Stimulated activated CD8-positive, alpha-beta memory T cell treated with anti-CD3 and anti-CD28 coated beads, Interleukin-2, amount 100 ng/mL, for 1 hour (primary cell): ENCODE measurements around the gene ELANE.
"Not testable (repeated sequence)": the region's sequence is repeated elsewhere in the genome, so short reads cannot be mapped to it uniquely, and the experiment has no call there.

ENCODE experiments used
- DNase-seq, 2 donors: peaks; one replicate each; pipeline ENCODE4 v3.0.0-alpha.2; 2020; ENCODE audit warnings: low read depth in 2 of 2

Gene ELANE

GRCh38 chr19:862581-863314 lies 10.6 kb downstream of the ELANE start:
- DNase-seq, result peak; percentile 56 to 69

GRCh38 chr19:863315-863620 lies 11.2 kb downstream of the ELANE start:
- DNase-seq, result no peak

DNA sequence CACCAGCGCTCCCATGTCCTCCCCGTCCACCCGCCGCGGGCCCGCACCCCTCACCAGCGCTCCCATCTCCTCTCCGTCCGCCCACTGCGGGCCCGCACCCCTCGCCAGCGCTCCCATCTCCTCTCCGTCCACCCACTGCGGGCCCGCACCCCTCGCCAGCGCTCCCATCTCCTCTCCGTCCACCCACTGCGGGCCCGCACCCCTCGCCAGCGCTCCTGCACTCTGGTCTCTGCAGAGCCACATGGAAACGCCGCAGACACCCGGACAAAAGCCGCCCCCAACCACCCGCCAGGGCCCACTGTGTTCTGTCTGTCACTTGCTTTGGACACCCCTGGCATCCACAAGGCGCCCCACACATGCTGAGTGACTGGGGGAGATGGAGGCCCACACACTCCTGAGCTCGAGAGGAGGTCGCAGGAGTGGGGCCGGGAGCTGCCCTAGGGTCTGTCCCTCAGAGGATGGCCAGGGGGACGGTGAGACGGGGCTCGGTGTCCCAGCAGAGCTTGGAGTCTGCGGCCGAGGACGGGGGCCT lies 14.7 kb downstream of the ELANE start:
- DNase-seq, result no peak

- no peak for DNase-seq
Measured at GRCh38 chr19:867301-867793, 15.2 kb downstream of the ELANE start.

DNA sequence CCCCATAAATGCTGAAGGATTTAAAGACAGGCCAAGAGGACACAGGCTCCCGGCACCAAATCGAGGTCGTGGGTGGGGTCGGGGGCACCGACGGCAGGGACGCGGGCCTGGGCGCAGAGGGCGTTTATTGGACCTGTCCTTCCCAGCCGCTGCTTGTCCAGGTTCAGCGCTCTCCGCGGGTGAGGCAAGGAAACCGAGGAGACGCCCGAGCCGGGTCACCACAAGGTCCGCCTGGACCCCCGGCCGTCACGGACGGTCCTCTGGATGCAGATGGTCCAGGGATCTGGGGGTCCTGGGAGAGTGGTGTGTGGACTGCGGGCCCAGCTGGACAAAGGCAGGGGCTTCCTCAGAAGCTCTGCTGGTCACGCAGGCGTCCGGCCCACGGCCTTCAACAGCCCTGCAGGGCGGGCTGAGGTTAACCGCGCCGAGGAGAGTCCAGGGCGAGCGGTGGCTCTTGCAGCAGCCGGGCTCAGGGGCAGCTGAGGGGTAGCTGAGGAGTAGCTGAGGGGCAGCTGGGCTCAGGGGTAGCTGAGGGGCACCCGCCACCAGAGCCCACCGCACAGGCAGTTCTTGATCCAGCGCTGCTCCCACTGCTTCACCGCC lies 15.9 kb downstream of the ELANE start:
- no peak for DNase-seq

DNA sequence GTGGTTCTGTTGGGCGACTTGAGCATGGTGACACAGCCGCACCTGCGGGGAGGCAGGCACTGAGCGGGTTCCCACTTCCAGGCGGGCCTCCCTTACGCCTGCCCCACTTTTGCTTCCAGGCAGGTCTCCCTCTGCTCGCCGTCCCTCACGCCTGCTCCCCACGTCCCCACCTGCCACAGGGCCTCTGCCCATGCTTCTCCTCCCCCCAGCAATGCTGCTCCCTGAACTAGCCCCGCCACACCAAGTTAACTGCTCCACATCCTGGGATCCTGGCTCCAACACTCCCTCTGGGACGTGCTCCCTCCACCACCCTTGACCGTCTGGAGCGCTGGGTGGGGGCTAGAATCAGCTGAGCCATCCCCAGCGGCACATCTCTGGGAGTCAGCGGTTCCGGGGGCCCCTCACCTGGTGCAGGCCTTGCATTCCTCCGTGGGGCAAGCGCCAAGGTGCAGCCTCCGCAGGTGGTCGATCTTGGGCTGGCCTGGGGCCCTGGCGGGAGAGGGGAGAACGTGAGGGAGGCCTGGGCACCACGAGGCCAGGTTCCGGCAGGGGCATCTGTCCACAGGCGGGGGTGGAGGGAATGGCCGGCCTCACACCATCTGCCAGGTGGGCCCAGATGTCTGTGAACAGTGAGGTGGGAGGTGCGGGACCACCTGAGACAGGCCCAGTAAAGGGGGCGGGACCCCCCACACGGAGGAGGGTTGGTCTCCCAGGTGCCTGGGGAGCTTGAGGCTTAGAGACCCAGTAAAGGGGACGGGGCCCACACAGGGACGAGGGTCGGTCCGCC lies 16.5 kb downstream of the ELANE start:
- no peak for DNase-seq

- no peak for DNase-seq
Measured at GRCh38 chr19:869245-870177, 17.4 kb downstream of the ELANE start.

GRCh38 chr19:870314-870713 lies 18.2 kb downstream of the ELANE start:
- no peak for DNase-seq

- DNase-seq, result no peak
Measured at GRCh38 chr19:870963-871401, 18.9 kb downstream of the ELANE start.

DNA sequence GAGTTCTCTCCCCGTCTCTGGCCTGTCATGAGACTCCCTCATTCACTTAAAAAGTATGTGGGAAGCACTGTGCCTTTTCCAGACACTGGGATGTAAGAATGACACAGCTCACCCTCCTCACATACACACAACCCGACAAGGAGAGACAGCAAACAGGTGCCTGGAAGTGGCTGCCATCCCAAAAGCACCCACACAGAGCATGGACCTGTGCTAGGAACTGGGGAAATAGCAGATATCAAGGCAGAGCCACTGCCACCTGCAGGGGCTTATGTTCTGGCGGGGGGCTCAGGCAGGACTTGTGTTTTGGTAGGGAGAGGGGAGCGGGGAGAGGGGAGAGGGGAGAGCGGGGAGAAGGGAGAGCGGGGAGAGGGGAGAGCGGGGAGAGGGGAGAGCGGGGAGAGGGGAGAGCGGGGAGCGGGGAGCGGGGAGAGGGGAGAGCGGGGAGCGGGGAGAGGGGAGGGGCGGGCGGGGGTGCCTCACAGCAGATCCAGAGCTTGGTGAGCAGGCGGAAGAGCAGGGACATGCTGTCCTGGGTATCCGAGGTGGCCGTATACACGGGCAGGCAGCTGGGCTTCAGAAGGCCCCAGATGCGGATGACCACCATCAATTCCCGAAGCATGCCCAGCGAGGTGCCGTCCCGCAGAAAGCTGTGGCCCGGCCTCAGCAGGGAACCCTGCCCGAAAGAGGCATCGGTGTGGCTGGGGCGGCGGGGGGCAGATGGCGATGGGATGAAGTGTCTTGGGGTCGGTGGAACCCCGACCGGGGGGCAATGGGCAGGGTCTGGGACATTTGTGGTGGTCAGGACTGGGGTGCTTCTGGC lies 19.6 kb downstream of the ELANE start:
- DNase-seq, result no peak

DNA sequence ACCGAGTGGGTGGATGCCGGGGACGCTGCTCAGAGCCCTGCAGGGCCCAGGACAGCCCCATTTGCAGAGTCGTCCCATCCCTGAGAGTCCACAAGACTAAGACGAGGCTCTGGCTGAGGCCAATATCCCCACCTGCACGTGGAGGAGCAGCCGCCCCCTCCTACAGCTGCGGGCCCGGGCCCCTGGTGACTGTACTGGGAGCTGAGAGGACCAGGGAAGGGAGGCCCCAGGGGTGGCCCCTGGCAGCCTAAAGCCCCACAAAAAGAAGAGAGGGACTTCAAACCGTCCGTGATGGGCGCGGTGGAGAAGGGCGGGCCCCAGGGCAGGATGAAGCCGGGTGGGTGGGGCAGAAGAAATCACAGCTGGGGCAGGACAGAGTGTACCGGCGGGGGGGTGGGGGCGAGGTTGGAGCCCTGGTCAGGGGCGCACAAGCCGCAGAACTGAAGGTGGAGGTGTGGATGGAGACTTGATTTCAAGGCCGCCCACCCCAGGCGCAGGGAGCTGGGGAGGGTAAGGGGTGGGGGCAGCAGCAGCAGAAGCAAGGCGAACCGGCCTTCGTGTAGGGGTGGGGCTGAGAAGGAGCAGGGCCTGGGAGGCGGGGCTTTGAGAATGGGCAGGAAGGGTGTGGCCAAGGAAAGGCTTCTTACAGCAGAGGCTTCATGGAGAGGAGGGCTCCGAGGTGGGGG lies 20.3 kb downstream of the ELANE start:
- peak in 1 of 2 donors; percentile 72 for DNase-seq

DNA sequence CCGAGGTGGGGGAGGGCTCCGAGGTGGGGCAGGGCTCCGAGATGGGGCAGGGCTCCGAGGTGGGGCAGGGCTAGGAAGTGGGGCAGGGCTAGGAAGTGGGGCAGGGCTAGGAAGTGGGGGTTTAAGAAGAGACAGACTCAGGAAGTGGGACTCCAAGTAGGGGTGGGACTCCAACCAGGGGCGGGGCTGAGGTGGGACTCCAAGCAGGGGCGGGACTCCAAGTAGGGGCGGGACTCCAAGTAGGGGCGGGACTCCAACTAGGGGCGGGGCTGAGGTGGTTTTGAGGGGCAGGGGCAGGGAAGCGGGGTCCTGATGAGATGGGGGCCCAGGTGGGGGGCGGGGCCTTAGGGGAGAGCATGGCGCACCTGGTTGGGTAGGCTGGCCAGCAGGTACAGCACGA lies 21.0 kb downstream of the ELANE start:
- peak; percentile 51 to 59 for DNase-seq

- DNase-seq, result no peak
Measured at GRCh38 chr19:873561-874041, 21.5 kb downstream of the ELANE start.

GRCh38 chr19:875265-875879 lies 23.3 kb downstream of the ELANE start:
- DNase-seq, result no peak

DNA sequence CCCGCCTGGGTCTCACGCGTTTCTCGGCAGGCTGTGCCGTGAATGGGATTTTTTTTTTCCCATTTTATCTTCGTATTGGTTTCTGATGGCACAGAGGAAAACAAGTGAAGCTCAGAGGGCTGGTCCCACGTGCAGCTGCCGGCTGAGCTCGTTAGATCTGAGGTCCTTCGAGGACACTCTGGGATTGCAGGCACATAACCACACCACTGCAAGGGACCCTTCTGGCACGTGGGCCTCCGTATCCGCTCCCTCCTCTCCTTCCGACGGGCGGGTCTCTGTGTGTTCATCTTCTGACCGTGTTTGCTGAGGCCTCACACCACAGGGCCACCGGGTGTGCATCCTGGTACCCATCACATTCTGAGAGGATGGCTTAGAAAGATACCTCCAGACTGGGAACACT lies 24.0 kb downstream of the ELANE start:
- no peak for DNase-seq

GRCh38 chr19:876780-877314 lies 24.7 kb downstream of the ELANE start:
- DNase-seq, result no peak

- DNase-seq, result not testable (repeated sequence)
Measured at GRCh38 chr19:877992-878660, 26.0 kb downstream of the ELANE start.

DNA sequence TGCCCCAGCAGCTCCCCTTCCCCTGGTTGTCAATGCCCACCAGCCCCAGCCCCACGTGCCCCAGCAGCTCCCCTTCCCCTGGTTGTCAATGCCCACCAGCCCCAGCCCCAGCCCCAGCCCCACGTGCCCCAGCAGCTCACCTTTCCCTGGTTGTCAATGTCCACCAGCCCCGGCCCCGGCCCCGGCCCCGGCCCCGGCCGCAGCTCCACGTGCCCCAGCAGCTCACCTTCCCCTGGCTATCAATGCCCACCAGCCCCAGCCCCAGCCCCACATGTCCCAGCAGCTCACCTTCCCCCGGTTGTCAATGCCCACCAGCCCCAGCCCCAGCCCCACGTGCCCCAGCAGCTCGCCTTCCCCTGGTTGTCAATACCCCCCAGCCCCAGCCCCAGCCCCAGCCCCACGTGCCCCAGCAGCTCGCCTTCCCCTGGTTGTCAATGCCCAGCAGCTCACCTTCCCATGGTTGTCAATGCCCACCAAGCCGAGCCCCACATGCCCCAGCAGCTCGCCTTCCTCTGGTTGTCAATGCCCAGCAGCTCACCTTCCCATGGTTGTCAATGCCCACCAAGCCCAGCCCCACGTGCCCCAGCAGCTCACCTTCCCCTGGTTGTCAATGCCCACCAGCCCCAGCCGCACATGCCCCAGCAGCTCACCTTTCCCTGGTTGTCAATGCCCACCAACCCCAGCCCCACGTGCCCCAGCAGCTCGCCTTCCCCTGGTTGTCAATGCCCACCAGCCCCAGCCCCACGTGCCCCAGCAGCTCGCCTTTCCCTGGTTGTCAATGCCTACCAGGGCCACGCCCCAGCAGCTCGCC lies 26.9 kb downstream of the ELANE start:
- DNase-seq, result not testable (repeated sequence)
